Epidermal melanocyte (primary cell): Measurements from ENCODE around the gene SPATA31C2.
"Not testable (repeated sequence)": the region's sequence is repeated elsewhere in the genome, so short reads cannot be mapped to it uniquely, and the experiment has no call there.

Source experiments
- DNase-seq: peaks from one replicate; pipeline ENCODE4 v3.0.0; 2011; ENCODE audit warnings: low spot score; ENCODE audit not compliant: insufficient read length

Gene SPATA31C2

DNA sequence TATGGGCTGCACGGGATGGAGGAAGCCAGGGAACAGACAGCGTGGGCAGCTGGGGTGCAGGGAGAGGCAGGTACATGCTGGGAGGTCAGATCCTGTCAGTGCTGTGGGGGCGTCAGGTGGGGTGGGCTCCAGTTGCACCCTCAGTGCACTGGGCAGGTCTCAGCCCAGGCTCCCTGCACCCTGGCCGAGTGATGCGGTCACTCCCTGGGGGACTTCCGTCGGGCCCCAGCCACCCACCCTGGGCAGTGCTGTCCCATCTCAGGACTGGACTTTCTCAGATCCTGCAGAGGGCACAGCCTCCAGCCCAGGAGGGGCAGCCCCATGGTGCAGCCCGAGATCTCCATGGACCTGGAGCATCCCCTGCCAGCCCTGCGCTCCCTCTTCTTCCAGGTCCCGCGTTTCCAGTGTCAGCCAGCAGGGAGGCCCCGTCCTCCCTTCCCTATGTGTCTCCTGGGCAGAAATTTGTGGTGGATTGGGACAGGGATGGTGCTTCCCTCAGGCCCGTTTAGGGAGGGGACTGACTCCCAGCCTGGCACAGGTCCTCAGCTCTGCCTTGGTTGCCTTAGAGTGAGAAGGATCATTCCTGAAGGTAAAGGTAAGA, 10.5 kb downstream of the SPATA31C2 start:
- DNase-seq, result not testable (repeated sequence)

DNA sequence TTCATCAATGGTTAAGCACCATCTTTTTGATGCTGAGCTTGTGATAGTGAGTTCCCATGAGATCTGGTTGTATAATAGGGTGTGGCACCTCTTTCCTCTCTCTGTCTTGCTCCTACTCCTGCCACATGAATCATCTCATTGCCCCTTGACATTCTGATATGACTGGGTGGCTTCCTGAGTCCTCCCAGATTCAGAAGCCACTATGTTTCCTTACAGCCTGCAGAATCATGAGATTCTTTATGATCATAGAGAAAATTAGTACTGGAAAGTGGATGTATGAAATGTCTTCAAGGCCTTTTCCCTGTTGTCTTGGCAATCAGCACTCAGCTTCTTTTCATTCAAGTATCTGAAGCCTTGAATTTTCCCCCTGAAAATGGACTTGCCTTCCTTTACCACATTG, 14.9 kb downstream of the SPATA31C2 start:
- DNase-seq, result not testable (repeated sequence)

DNA sequence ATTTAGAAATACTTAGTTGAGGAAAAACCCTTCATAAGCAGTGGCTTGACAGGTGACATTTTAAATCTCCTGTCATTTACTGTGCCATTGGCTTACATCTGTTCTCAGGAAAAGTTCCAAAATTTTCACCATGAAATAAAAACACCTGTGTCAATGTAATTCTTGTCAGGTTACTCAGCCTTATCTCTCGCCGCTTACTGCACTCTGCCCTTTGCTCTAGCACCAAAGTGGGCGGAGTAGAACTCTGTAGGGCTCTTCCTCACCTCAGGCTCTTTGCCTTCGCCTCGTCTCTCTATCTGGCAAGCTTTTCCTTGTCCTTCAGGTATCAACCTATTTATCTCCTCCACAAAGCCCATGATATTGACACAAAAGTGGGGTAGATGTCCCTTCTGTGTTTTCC, 20.2 kb downstream of the SPATA31C2 start:
- not testable (repeated sequence) for DNase-seq

DNA sequence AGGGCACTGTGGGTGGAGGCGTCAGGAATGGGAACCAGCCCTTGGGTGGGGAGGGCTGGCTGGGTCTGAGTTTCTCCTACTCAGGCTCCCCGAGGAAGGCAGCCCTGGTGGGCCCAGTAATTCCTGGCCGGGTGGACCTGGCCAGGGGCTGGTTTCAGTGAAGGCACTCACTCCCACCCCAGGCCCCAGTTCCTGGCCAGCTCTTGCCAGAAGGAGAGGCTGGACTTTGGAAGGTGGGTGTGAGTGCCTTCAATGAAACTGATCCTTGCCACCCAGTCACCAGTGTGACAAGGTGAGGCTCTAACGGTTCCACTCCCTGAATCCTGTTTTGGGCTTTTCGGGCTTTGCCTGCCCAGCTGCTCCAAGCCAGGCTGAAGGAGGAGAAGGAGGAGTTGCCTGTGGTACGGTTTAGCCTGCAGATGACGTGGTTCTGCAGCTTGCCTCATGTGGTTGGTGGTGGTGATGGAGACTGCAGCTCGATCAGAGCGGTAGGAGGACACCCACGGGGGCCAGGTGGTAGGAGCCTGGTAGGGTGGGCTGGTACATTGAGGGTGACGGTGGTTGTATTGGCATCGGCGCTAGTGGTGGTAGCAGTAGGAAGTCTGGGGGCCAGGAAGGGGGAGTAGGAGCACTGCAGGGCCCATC, 23.2 kb downstream of the SPATA31C2 start:
- DNase-seq, result not testable (repeated sequence)

DNA sequence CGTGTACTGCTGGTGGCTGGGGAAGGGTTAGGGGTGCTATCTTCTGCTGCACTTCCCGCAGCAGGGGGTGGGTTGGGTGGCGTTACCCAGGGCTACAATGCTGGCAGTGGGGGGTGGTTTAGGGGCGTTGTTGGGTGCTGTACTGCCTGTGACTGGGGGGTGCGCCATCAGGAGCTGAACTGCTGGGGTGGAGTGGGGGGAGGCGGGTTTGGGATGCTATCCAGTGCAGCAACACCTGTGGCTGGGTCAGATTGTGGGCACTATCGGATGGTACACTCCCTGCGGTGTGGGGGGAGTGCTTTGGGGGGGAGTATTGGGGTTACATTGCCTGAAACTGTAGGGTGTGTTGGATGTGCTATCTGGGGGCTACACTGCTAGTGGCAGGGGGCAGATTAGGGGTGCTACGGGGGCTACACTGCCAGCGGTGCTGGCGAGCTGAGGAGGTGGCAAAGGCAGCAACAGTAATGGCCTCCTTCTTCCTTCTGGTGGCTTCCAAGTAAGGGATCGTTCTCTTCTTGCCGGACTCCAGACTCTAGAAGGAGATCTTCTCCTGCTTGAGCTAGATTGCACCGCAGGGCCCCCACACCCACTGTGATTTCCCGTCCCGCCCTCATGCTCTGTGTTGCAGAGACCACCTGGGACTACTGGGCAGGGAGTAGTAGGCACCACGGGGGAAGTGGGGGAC, 23.9 kb downstream of the SPATA31C2 start:
- DNase-seq, result not testable (repeated sequence)

DNA sequence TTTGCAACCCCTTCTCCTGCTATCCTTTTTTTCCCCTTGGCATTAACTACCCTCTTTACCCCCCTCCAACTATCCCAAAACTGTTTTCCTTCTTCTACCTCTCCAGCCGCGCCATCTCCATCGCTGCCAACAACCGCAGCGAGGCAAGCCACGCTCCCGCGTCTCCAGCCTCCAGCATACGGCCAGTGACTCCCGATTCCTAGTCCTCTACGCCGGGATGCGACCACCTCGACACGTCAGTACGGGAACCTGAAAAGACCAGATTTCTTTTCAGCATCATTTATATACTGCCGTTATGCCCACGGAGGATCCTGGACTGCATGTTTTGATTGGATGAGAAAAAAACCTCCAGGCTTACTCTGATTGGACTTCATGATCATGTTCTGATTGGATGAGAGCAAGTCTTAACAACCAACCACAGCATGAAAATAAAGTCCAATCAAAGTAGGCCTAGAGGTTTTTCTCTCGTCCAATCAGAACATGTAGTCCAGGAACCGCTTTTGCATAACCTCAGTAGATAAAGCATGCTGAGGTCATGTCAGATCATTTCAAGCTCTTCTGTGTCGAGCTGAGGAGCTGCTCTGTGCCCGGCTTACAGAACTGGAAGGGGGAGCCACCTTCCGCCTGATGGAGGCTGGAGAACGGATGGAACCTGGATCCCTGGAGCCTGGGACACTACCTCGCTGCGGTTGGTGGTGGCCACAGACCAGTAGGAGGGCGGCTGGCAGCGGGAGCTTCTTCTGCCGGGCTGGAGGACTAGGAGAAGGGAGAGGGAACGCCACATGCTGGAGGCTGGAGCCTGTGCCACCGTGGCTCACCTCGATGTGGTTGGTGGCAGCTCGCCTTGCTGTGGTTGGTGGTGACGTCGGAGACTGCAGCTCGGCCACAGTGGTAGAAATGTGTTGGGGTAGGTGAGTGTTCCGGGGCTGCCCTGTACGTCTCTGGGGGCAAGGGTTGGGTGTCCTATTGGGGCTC, 24.8 kb downstream of the SPATA31C2 start:
- not testable (repeated sequence) for DNase-seq

DNA sequence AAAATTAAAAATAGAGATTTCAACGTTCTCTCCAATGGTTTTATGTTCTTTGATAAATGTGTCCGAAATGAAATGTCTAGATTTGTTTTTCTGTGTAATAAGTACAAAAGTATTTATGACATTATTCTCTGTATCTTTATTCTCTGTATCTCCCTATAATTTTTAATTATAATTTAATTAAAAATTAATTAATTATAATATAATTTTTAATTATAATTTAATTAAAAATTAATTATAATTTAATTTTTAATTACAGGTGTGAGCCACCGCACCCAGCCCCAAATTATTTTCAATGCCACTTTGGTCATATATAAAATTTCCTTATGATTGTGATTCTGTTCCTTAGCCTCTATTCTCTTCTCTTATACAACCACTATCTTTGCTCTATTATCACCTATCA, 28.2 kb downstream of the SPATA31C2 start:
- no peak for DNase-seq

DNA sequence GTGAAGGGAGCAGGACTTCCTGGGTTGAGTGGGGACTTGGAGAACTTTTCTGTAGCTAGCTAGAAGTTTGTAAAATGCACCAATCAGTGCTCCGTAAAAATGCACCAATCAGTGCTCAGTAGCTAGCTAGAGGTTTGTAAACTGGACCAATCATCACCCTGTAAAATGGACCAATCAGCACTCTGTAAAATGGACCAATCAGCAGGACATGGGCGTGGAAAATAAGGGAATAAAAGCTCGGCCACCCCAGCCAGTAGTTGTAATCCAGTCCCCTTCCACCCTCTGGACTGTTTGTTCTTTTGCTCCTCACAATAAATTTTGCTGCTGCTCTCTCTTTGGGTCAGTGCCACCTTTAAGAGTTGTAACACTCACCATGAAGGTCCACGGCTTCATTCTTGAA, 29.5 kb downstream of the SPATA31C2 start:
- no peak for DNase-seq

DNA sequence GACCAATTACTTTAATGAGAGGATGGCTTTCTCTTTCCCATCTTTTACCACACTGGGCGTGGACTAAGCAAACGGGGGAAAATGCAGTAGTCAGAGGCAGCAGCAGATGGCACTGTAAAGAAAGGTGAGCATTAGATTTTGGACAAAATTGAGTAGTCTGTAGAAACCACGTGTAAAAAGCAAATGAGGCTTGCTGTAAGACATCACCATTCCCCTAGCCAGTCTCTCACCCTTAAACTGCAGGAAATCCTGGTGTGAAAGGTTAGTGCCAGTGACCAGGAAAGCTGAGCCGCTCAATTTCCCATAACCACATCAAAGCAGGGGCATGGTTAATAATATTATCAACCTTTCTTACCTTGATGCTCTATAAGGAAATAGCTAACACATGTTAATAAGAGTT, 31.8 kb downstream of the SPATA31C2 start:
- no peak for DNase-seq

DNA sequence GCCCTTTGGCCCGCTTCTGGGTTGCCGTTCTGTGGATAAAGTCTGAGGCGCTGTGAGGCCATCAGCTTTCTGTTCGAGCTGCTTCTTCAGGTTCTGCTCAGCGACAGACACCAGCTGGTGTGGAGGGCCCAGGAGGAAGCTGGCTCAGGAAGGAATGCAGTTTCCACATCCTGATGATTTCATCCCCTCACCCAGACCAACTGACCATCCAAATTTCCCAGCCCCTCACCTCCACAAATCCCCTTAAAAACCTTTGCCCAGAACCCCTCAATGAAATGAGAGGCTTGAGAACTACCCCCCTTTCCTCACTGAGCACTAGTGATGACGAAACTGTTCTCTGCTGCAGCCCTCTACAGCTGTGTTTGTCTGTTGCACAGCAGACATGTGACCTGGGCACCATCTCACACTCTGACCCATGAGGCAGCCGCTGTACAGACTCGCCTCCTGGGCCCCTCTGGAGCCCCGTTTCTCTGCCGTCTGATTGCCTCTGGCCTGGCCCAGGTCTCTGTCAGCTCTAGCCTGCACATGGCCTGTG, 45.4 kb downstream of the SPATA31C2 start:
- no peak for DNase-seq

DNA sequence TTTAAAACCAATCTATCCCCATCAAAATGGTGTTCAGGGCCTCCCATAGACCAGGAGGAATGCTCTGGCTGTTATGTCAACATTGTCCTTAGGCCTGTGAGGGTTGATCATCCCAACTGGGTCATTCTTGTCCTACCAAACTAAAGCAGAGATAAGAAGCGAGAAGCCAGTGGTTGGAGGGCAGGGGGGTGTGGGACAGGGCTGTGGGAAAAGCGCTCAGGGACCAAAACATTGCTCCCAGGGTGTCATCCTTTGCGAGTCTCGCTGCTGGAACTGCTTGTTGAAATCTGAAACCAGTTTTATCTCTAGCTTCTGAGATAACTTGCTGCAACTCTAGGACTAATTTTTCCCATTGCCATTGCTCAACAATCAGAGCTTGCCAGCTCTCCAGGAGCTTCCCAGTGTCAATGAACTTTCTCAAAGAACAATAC, 48.1 kb downstream of the SPATA31C2 start:
- DNase-seq, result no peak

DNA sequence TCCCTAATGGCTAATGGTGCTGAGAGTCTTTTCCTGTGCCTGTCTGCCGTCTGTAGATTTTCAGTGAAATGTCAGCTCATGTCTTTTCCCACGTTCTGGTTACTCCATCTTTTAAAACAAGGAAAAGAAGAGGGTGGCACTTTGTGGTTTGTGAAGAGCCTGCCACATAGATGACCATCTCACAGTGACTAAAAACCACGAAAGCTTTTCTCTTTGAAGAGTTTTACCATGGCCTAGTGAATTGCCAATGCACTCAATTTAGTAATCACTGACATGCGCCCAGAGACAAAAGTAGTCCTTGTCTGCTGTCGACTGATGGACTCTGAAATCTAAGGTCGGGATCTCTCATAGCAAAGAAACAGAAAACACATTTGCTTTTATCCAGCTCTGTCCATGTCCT, 50.4 kb downstream of the SPATA31C2 start:
- DNase-seq, result no peak

DNA sequence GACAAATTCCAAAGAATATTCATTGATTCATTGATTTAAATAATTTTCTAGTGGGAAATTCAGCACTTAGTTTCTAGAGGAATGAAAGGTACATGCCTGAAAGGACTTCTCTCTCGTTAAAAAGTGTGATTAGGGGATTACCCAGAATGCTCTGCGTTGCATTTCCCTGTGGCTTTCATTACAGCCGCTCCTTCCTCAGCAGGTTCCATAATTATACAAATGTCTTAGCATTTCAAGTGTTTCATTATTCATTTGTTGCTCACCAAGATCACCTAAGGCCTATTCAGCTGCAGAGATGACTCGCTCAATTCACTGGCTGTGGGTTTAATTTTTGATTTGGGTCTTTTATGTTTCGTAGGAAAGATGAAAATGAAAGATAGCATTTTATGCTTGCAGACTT, 52.8 kb downstream of the SPATA31C2 start:
- no peak for DNase-seq

DNA sequence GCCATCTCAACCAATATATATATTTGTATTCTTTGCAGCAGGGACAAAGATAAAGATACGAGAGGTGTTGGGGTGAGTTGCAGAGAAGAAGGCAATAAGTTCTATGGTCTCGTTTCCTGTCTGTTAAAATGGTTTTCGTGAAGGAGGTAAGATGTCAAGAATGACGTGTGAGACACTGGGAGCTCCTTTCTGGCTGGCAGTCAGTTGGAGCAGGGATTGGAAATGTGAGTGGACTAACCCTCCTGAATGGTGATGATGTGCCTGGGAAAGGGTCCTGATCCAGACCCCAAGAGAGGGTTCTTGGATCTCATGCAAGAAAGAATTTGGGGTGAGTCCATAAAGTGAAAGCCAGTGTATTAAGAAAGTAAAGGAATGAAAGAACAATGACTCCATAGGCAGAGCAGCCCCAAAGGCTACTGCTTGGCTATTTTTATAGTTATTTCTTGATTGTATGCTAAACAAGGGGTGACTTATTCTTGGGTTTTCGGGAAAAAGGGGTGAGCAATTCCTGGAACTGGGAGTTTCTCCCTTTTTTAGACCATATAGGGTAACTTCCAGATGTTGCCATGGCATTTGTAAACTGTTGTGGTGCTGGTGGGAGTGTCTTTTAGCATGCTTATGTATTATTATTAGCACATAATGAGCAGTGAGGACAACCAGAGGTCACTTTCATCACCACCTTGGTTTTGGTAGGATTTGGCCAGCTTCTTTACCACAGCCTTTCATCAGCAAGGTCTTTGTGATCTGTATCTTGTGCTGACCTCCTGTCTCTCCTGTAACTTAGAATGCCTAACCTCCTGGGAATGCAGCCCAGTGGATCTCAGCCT, 53.7 kb downstream of the SPATA31C2 start:
- no peak for DNase-seq
